WTC11 (cell line): ENCODE measurements around the gene DMD. TPM values are rescaled to one million over a fixed set of nuclear protein-coding genes. Genes with fewer than 3 reads are reported as not detected.

Experiments
- ATAC-seq: fragments of 200-7000 bp; cut with Tn5 transposase; 2 replicates; pipeline ENCODE4 v1.10.0; 2021; ENCODE audit warnings: mild to moderate bottlenecking, moderate library complexity
- CTCF ChIA-PET: fragments of 300-600 bp; sonication (Branson Sonifier 250); formaldehyde crosslinking; loops from one replicate; lab custom pipeline; 2021; ENCODE audit warnings: antibody characterized with exemption; lab: Charles Lee
- POLR2A ChIA-PET: fragments of 350-600 bp; sonication (Branson Sonifier 250); formaldehyde crosslinking; loops from one replicate; lab custom pipeline; 2021; ENCODE audit warnings: antibody characterized with exemption; lab: Charles Lee
- DNase-seq: peaks from one replicate; pipeline ENCODE4 v3.0.0; 2021; ENCODE audit warnings: low spot score
- H3K27ac Mint-ChIP-seq: 2 replicates; pipeline ENCODE4 v1.8.0; 2021; ENCODE audit warnings: mixed read lengths
- H3K27me3 Mint-ChIP-seq: 2 replicates; pipeline ENCODE4 v1.8.0; 2021; ENCODE audit warnings: low read depth, mild to moderate bottlenecking, moderate library complexity, mixed read lengths
- H3K36me3 Mint-ChIP-seq: 2 replicates; pipeline ENCODE4 v1.8.0; 2021; ENCODE audit warnings: mixed read lengths
- H3K4me1 Mint-ChIP-seq: 2 replicates; pipeline ENCODE4 v1.8.0; 2022; ENCODE audit warnings: mixed read lengths
- H3K4me3 Mint-ChIP-seq: 2 replicates; pipeline ENCODE4 v1.8.0; 2021; ENCODE audit warnings: mild to moderate bottlenecking, moderate library complexity, mixed read lengths
- H3K9me3 Mint-ChIP-seq: 2 replicates; pipeline ENCODE4 v1.8.0; 2021; ENCODE audit warnings: mixed read lengths
- EMX1 ChIP-seq: fragments of 250-450 bp; sonication (Bioruptor Pico); IDR thresholded peaks from 2 replicates; pipeline ENCODE4 v1.8.0; 2021; ENCODE audit warnings: mild to moderate bottlenecking
- KAT7 ChIP-seq: sonication (generic); formaldehyde crosslinking; IDR thresholded peaks from 2 replicates; pipeline ENCODE4 v1.8.1; 2023; ENCODE audit warnings: missing genetic modification reagents, mild to moderate bottlenecking, borderline replicate concordance
- NFATC4 ChIP-seq: fragments of 250-450 bp; sonication (Bioruptor Pico); IDR thresholded peaks from 2 replicates; pipeline ENCODE4 v1.9.0; 2021; ENCODE audit warnings: mild to moderate bottlenecking
- SMAD3 ChIP-seq: sonication (generic); formaldehyde crosslinking; IDR thresholded peaks from 2 replicates; pipeline ENCODE4 v1.8.0; 2022; ENCODE audit warnings: missing genetic modification reagents, mild to moderate bottlenecking, borderline replicate concordance
- SMAD4 ChIP-seq: sonication (generic); formaldehyde crosslinking; IDR thresholded peaks from 2 replicates; pipeline ENCODE4 v1.8.0; 2022; ENCODE audit warnings: mild to moderate bottlenecking, missing genetic modification reagents
- SOX15 ChIP-seq: fragments of 250-450 bp; sonication (Bioruptor Pico); IDR thresholded peaks from 2 replicates; pipeline ENCODE4 v1.9.0; 2021; ENCODE audit warnings: mild to moderate bottlenecking
- SP1 ChIP-seq: sonication (generic); formaldehyde crosslinking; conservative IDR thresholded peaks from 2 replicates; pipeline ENCODE4 v1.8.1; 2022; ENCODE audit warnings: missing genetic modification reagents
- ZNF317 ChIP-seq: sonication (generic); formaldehyde crosslinking; IDR thresholded peaks from 2 replicates; pipeline ENCODE4 v1.8.1; 2023; ENCODE audit warnings: low read depth, mild to moderate bottlenecking, moderate library complexity, missing genetic modification reagents, borderline replicate concordance
- total RNA-seq: library from RNA; stranded (reverse); gene quantifications from 3 replicates; pipeline ENCODE4 v1.2.3, GENCODE V29; 2021
- TF ChIP-seq, protein P1 (sequence below): sonication (generic); formaldehyde crosslinking; IDR thresholded peaks from 2 replicates; pipeline ENCODE4 v1.8.1; 2023; ENCODE audit warnings: mild to moderate bottlenecking, moderate library complexity, missing genetic modification reagents
- TF ChIP-seq, protein P2 (sequence below): sonication (generic); formaldehyde crosslinking; IDR thresholded peaks from 2 replicates; pipeline ENCODE4 v1.8.1; 2022; ENCODE audit warnings: missing genetic modification reagents, borderline replicate concordance
- TF ChIP-seq, protein P3 (sequence below): sonication (generic); formaldehyde crosslinking; IDR thresholded peaks from 2 replicates; pipeline ENCODE4 v1.8.0; 2022; ENCODE audit warnings: mild to moderate bottlenecking, missing genetic modification reagents
- TF ChIP-seq, protein P4 (sequence below): sonication (generic); formaldehyde crosslinking; conservative IDR thresholded peaks from 2 replicates; pipeline ENCODE4 v1.8.1; 2023; ENCODE audit warnings: mild to moderate bottlenecking, low read depth, missing genetic modification reagents, moderate library complexity
- TF ChIP-seq, protein P5 (sequence below): sonication (generic); formaldehyde crosslinking; IDR thresholded peaks from 2 replicates; pipeline ENCODE4 v1.8.0; 2022; ENCODE audit warnings: mild to moderate bottlenecking, missing genetic modification reagents
- TF ChIP-seq, protein P6 (sequence below): fragments of 250-450 bp; sonication (Bioruptor Pico); IDR thresholded peaks from 2 replicates; pipeline ENCODE4 v1.9.0; 2021; ENCODE audit warnings: mild to moderate bottlenecking
- TF ChIP-seq, protein P7 (sequence below): sonication (generic); formaldehyde crosslinking; IDR thresholded peaks from 2 replicates; pipeline ENCODE4 v1.8.1; 2022; ENCODE audit warnings: mild to moderate bottlenecking, missing genetic modification reagents, moderate library complexity, borderline replicate concordance
- TF ChIP-seq, protein P8 (sequence below): sonication (generic); formaldehyde crosslinking; IDR thresholded peaks from 2 replicates; pipeline ENCODE4 v1.8.1; 2023; ENCODE audit warnings: mild to moderate bottlenecking, missing genetic modification reagents
- TF ChIP-seq, protein P9 (sequence below): sonication (generic); formaldehyde crosslinking; IDR thresholded peaks from 2 replicates; pipeline ENCODE4 v1.8.1; 2022; ENCODE audit warnings: low read depth, mild to moderate bottlenecking, moderate library complexity, missing genetic modification reagents, borderline replicate concordance

The DMD gene
- total RNA-seq, 1 experiment from 2014 or later: 9.1 TPM

DNA sequence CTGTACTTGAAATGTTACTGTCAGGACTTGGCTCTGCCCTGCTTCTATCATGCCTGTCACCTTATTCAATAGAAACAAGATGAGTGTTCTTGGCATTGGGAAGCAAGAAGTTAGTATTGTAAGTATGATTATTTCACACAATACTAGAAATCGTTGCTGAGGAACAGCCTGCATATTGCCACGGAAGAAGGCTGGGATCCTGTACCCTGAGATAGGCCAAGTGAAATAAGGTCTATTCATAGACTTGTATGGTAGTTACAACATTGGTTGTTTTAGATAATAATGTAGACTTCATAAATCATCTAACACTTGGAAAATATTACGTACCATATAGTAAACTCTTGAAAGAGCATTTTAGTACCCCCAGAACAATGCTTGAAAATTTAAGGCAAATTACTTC is 215.9 kb downstream of the DMD start:
- Mint-ChIP-seq H3K4me3 (no peak overlapping the region), H3K27me3 (no peaks in the 10 kb centered on the region), H3K9me3 (no peaks in the 10 kb centered on the region), H3K4me1 (no peaks in the 10 kb centered on the region), H3K36me3 (peaks cover 2% of the 10 kb centered on the region; the same call in 1 of the 2 replicates), H3K27ac (no peak overlapping the region)
- ChIA-PET CTCF (no interaction called here), POLR2A (no interaction called here)
- DNase-seq (no peak), ATAC-seq (no peak)
- TF ChIP-seq, protein P1, sequence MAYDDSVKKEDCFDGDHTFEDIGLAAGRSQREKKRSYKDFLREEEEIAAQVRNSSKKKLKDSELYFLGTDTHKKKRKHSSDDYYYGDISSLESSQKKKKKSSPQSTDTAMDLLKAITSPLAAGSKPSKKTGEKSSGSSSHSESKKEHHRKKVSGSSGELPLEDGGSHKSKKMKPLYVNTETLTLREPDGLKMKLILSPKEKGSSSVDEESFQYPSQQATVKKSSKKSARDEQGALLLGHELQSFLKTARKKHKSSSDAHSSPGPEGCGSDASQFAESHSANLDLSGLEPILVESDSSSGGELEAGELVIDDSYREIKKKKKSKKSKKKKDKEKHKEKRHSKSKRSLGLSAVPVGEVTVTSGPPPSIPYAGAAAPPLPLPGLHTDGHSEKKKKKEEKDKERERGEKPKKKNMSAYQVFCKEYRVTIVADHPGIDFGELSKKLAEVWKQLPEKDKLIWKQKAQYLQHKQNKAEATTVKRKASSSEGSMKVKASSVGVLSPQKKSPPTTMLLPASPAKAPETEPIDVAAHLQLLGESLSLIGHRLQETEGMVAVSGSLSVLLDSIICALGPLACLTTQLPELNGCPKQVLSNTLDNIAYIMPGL (CRISPR knock-in tag): no peak
- TF ChIP-seq, protein P2, sequence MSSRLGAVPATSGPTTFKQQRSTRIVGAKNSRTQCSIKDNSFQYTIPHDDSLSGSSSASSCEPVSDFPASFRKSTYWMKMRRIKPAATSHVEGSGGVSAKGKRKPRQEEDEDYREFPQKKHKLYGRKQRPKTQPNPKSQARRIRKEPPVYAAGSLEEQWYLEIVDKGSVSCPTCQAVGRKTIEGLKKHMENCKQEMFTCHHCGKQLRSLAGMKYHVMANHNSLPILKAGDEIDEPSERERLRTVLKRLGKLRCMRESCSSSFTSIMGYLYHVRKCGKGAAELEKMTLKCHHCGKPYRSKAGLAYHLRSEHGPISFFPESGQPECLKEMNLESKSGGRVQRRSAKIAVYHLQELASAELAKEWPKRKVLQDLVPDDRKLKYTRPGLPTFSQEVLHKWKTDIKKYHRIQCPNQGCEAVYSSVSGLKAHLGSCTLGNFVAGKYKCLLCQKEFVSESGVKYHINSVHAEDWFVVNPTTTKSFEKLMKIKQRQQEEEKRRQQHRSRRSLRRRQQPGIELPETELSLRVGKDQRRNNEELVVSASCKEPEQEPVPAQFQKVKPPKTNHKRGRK (CRISPR knock-in tag): no peak
- TF ChIP-seq SOX15 (CRISPR knock-in tag) (no peak), SP1 (no peak), NFATC4 (CRISPR knock-in tag) (no peak), SMAD3 (no peak)
- TF ChIP-seq, protein P3, sequence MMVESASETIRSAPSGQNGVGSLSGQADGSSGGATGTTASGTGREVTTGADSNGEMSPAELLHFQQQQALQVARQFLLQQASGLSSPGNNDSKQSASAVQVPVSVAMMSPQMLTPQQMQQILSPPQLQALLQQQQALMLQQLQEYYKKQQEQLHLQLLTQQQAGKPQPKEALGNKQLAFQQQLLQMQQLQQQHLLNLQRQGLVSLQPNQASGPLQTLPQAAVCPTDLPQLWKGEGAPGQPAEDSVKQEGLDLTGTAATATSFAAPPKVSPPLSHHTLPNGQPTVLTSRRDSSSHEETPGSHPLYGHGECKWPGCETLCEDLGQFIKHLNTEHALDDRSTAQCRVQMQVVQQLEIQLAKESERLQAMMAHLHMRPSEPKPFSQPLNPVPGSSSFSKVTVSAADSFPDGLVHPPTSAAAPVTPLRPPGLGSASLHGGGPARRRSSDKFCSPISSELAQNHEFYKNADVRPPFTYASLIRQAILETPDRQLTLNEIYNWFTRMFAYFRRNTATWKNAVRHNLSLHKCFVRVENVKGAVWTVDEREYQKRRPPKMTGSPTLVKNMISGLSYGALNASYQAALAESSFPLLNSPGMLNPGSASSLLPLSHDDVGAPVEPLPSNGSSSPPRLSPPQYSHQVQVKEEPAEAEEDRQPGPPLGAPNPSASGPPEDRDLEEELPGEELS (CRISPR knock-in tag): no peak
- TF ChIP-seq, protein P4, sequence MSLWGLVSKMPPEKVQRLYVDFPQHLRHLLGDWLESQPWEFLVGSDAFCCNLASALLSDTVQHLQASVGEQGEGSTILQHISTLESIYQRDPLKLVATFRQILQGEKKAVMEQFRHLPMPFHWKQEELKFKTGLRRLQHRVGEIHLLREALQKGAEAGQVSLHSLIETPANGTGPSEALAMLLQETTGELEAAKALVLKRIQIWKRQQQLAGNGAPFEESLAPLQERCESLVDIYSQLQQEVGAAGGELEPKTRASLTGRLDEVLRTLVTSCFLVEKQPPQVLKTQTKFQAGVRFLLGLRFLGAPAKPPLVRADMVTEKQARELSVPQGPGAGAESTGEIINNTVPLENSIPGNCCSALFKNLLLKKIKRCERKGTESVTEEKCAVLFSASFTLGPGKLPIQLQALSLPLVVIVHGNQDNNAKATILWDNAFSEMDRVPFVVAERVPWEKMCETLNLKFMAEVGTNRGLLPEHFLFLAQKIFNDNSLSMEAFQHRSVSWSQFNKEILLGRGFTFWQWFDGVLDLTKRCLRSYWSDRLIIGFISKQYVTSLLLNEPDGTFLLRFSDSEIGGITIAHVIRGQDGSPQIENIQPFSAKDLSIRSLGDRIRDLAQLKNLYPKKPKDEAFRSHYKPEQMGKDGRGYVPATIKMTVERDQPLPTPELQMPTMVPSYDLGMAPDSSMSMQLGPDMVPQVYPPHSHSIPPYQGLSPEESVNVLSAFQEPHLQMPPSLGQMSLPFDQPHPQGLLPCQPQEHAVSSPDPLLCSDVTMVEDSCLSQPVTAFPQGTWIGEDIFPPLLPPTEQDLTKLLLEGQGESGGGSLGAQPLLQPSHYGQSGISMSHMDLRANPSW (CRISPR knock-in tag): no peak

DNA sequence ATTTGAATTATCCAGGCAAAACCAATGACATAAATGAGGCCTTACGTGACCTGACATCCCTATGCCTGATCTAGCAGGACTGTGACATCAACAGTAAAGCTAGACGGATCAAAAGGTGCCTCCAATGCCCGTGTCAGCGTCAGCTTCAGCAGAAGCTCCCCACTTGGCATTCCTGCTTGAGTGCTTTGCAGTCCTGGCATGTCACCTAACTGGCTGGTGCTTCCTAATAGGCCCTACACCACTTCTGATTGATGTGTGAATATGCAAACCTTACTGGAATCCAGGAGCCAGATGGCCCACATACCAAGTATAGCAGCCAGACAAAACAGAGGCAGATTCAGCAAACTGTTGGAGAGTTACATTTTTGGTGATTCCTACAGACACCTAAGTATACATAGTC is 224.2 kb downstream of the DMD start:
- no peaks in the 10 kb centered on the region for H3K36me3 Mint-ChIP-seq
- ATAC-seq (peak; percentile 84), DNase-seq (peak; percentile 17)
- no peak for TF ChIP-seq SMAD3
- TF ChIP-seq, protein P5, sequence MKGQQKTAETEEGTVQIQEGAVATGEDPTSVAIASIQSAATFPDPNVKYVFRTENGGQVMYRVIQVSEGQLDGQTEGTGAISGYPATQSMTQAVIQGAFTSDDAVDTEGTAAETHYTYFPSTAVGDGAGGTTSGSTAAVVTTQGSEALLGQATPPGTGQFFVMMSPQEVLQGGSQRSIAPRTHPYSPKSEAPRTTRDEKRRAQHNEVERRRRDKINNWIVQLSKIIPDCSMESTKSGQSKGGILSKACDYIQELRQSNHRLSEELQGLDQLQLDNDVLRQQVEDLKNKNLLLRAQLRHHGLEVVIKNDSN (CRISPR knock-in tag): no peak
- TF ChIP-seq, protein P6, sequence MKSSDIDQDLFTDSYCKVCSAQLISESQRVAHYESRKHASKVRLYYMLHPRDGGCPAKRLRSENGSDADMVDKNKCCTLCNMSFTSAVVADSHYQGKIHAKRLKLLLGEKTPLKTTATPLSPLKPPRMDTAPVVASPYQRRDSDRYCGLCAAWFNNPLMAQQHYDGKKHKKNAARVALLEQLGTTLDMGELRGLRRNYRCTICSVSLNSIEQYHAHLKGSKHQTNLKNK (CRISPR knock-in tag): no peak
- no peak for TF ChIP-seq EMX1 (CRISPR knock-in tag)
- TF ChIP-seq, protein P7, sequence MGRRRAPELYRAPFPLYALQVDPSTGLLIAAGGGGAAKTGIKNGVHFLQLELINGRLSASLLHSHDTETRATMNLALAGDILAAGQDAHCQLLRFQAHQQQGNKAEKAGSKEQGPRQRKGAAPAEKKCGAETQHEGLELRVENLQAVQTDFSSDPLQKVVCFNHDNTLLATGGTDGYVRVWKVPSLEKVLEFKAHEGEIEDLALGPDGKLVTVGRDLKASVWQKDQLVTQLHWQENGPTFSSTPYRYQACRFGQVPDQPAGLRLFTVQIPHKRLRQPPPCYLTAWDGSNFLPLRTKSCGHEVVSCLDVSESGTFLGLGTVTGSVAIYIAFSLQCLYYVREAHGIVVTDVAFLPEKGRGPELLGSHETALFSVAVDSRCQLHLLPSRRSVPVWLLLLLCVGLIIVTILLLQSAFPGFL (CRISPR knock-in tag): no peak
- TF ChIP-seq, protein P8, sequence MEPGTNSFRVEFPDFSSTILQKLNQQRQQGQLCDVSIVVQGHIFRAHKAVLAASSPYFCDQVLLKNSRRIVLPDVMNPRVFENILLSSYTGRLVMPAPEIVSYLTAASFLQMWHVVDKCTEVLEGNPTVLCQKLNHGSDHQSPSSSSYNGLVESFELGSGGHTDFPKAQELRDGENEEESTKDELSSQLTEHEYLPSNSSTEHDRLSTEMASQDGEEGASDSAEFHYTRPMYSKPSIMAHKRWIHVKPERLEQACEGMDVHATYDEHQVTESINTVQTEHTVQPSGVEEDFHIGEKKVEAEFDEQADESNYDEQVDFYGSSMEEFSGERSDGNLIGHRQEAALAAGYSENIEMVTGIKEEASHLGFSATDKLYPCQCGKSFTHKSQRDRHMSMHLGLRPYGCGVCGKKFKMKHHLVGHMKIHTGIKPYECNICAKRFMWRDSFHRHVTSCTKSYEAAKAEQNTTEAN (CRISPR knock-in tag): no peak
- TF ChIP-seq, protein P9, sequence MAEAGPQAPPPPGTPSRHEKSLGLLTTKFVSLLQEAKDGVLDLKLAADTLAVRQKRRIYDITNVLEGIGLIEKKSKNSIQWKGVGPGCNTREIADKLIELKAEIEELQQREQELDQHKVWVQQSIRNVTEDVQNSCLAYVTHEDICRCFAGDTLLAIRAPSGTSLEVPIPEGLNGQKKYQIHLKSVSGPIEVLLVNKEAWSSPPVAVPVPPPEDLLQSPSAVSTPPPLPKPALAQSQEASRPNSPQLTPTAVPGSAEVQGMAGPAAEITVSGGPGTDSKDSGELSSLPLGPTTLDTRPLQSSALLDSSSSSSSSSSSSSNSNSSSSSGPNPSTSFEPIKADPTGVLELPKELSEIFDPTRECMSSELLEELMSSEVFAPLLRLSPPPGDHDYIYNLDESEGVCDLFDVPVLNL (CRISPR knock-in tag): no peak
- no peak for TF ChIP-seq SMAD4 (CRISPR knock-in tag)
- no peak for TF ChIP-seq ZNF317
- no peak for TF ChIP-seq KAT7 (CRISPR knock-in tag)
- H3K27me3 Mint-ChIP-seq: no peaks in the 10 kb centered on the region
- no peaks in the 10 kb centered on the region for H3K4me1 Mint-ChIP-seq
- POLR2A ChIA-PET: no interaction called here
- CTCF ChIA-PET: no interaction called here
- 0 out of 2 replicates have a peak, but pooled peaks cover 3% of the 10 kb centered on the region for H3K9me3 Mint-ChIP-seq
- no peak overlapping the region for H3K4me3 Mint-ChIP-seq
- no peak overlapping the region for H3K27ac Mint-ChIP-seq
